HCT116 (cell line): Measurements from ENCODE around the gene GLOD4. TPM values are rescaled to one million over a fixed set of nuclear protein-coding genes. Genes with fewer than 3 reads are reported as not detected.

Source experiments
- ATAC-seq: fragments of 200-7000 bp; cut with Tn5 transposase; 2 replicates; pipeline ENCODE4 v1.9.1; 2020; ENCODE audit warnings: mild to moderate bottlenecking, moderate library complexity
- BruUV-seq: library from RNA; stranded (reverse); fragments of 400-500 nt; replicated peaks from 2 replicates; lab custom pipeline; 2021; lab: Mats Ljungman, UMichigan
- CTCF ChIA-PET: fragments of 300-600 bp; sonication (Branson Sonifier 250); formaldehyde crosslinking; loops from one replicate; lab custom pipeline; 2021; ENCODE audit warnings: antibody characterized with exemption; lab: Charles Lee
- POLR2A ChIA-PET: fragments of 300-600, 350-600 bp; sonication (Branson Sonifier 250); formaldehyde crosslinking; loops from one replicate; lab custom pipeline; 2021; ENCODE audit warnings: antibody characterized with exemption; lab: Charles Lee
- RAD21 ChIA-PET, 2 experiments: fragments of 300-600 bp; sonication (Branson Sonifier 250); formaldehyde crosslinking; loops; one replicate each; lab custom pipeline; 2023; ENCODE audit warnings: low total read pairs in 2 of 2; ENCODE audit not compliant: uncharacterized antibody in 2 of 2, unreplicated experiment in 2 of 2, low non-redundant PET in 1 of 2; lab: Charles Lee
- DNase-seq: peaks from one replicate; pipeline ENCODE4 v3.0.0-alpha.2; 2010; ENCODE audit warnings: low read depth, low spot score
- H2AFZ ChIP-seq: fragments of 200-600 bp; shearing (Covaris generic), sonication (generic); 2 replicates; pipeline ENCODE4 v1.6.1; 2017; ENCODE audit warnings: low read depth, mixed run types, mixed read lengths, antibody characterized with exemption, low read length; ENCODE audit not compliant: poor library complexity, severe bottlenecking
- H3K27ac ChIP-seq: 2 replicates; pipeline ENCODE4 v1.5.1; 2012; ENCODE audit warnings: low read depth, low read length
- H3K27me3 ChIP-seq: fragments of 200-600 bp; sonication (generic); 2 replicates; pipeline ENCODE4 v1.6.1; 2016; ENCODE audit warnings: mixed run types, low read length, mixed read lengths; ENCODE audit not compliant: insufficient read depth
- H3K36me3 ChIP-seq, 2 experiments: fragments of 200-500 bp in 1 of 2; fragments of 200-600 bp in 1 of 2; sonication (Bioruptor generic) in 1 of 2; sonication (generic) in 1 of 2; 2 replicates each; pipeline versions ENCODE4 v1.5.1 to v1.6.1; 2014 to 2016; ENCODE audit warnings: low read length in 2 of 2, inconsistent platforms in 1 of 2, mixed read lengths in 1 of 2, mixed run types in 1 of 2; ENCODE audit not compliant: insufficient read depth in 2 of 2, control insufficient read depth in 1 of 2
- H3K4me1 ChIP-seq, 2 experiments: fragments of 200-600 bp in 1 of 2; sonication (generic) in 1 of 2; 2 replicates each; pipeline versions ENCODE4 v1.5.1 to v1.6.1; 2012 to 2017; ENCODE audit warnings: low read length in 2 of 2, inconsistent platforms in 1 of 2, mild to moderate bottlenecking in 1 of 2, mixed read lengths in 1 of 2, mixed run types in 1 of 2, moderate library complexity in 1 of 2; ENCODE audit not compliant: insufficient read depth in 2 of 2, control insufficient read depth in 1 of 2
- H3K4me2 ChIP-seq: fragments of 200-600 bp; sonication (generic); 2 replicates; pipeline ENCODE4 v1.6.1; 2017; ENCODE audit warnings: mixed run types, low read length, mixed read lengths
- H3K4me3 ChIP-seq, 2 experiments: fragments of 200-600 bp in 1 of 2; sonication (generic) in 1 of 2; replicated peaks in 1 of 2; 2 replicates each; pipeline ENCODE4 v1.5.1; 2011 to 2016; ENCODE audit warnings: low read length in 2 of 2, control low read depth in 1 of 2, low read depth in 1 of 2, mild to moderate bottlenecking in 1 of 2, mixed read lengths in 1 of 2, mixed run types in 1 of 2
- H3K79me2 ChIP-seq: fragments of 200-600 bp; sonication (generic); 2 replicates; pipeline ENCODE4 v1.6.1; 2017; ENCODE audit warnings: mild to moderate bottlenecking, mixed run types, low read length, moderate library complexity, mixed read lengths; ENCODE audit not compliant: insufficient read depth
- H3K9ac ChIP-seq: fragments of 200-600 bp; sonication (generic); 2 replicates; pipeline ENCODE4 v1.6.1; 2016; ENCODE audit warnings: low read length, mixed read lengths
- H3K9me2 ChIP-seq: fragments of 200-600 bp; sonication (generic), shearing (Covaris generic); 2 replicates; pipeline ENCODE4 v1.6.1; 2017; ENCODE audit warnings: mixed run types, mild to moderate bottlenecking, moderate library complexity; ENCODE audit not compliant: insufficient read depth
- H3K9me3 ChIP-seq, 2 experiments: fragments of 200-500 bp in 1 of 2; fragments of 200-600 bp in 1 of 2; sonication (Bioruptor generic) in 1 of 2; sonication (generic) in 1 of 2; 2 replicates each; pipeline ENCODE4 v1.6.1; 2014 to 2017; ENCODE audit warnings: low read length in 2 of 2, mixed read lengths in 2 of 2, inconsistent platforms in 1 of 2, low read depth in 1 of 2, mild to moderate bottlenecking in 1 of 2, mixed run types in 1 of 2, moderate library complexity in 1 of 2; ENCODE audit not compliant: control insufficient read depth in 1 of 2, insufficient read depth in 1 of 2
- H4K20me1 ChIP-seq: fragments of 200-600 bp; sonication (generic), shearing (Covaris generic); 2 replicates; pipeline ENCODE4 v1.6.1; 2017; ENCODE audit warnings: mixed run types, mild to moderate bottlenecking, moderate library complexity; ENCODE audit not compliant: insufficient read depth
- CBX3 ChIP-seq: IDR thresholded peaks from 2 replicates; pipeline ENCODE4 v1.6.1; 2012; ENCODE audit warnings: low read depth
- CEBPB ChIP-seq: IDR thresholded peaks from 2 replicates; pipeline ENCODE4 v1.6.1; 2012; ENCODE audit warnings: low read depth
- CTCF ChIP-seq, 3 experiments: fragments of 200-600 bp in 1 of 3; sonication (generic) in 1 of 3; IDR thresholded peaks in 2 of 3; conservative IDR thresholded peaks in 1 of 3; 2 replicates each; pipeline ENCODE4 v1.5.1; 2012 to 2017; ENCODE audit warnings: low read depth in 2 of 3, low read length in 2 of 3, antibody characterized with exemption in 1 of 3, borderline replicate concordance in 1 of 3, control low read depth in 1 of 3, mild to moderate bottlenecking in 1 of 3, mixed read lengths in 1 of 3, mixed run types in 1 of 3, moderate library complexity in 1 of 3; ENCODE audit not compliant: insufficient read depth in 1 of 3
- EGR1 ChIP-seq: IDR thresholded peaks from 2 replicates; pipeline ENCODE4 v1.6.1; 2012; ENCODE audit warnings: low read depth
- EZH2 ChIP-seq: fragments of 200-600 bp; sonication (generic); IDR thresholded peaks from 2 replicates; pipeline ENCODE4 v1.6.1; 2017; ENCODE audit warnings: antibody characterized with exemption, mixed run types
- JUND ChIP-seq: IDR thresholded peaks from 2 replicates; pipeline ENCODE4 v1.6.1; 2012
- MAX ChIP-seq: IDR thresholded peaks from 2 replicates; pipeline ENCODE4 v1.6.1; 2012
- POLR2A ChIP-seq: IDR thresholded peaks from 2 replicates; pipeline ENCODE4 v1.7.0; 2011; ENCODE audit warnings: borderline replicate concordance; ENCODE audit not compliant: insufficient read depth, insufficient read length; ENCODE audit errors: extremely low read depth
- POLR2AphosphoS5 ChIP-seq: IDR thresholded peaks from 2 replicates; pipeline ENCODE4 v1.6.1; 2011; ENCODE audit warnings: mild to moderate bottlenecking, low read depth, low read length, moderate library complexity
- REST ChIP-seq: IDR thresholded peaks from 2 replicates; pipeline ENCODE4 v1.6.1; 2012; ENCODE audit warnings: low read depth
- SIN3A ChIP-seq: IDR thresholded peaks from 2 replicates; pipeline ENCODE4 v1.6.1; 2012; ENCODE audit warnings: low read depth
- SP1 ChIP-seq: IDR thresholded peaks from 2 replicates; pipeline ENCODE4 v1.6.1; 2012; ENCODE audit warnings: low read depth
- SRF ChIP-seq: IDR thresholded peaks from 2 replicates; pipeline ENCODE4 v1.6.1; 2012; ENCODE audit warnings: low read depth
- YY1 ChIP-seq: IDR thresholded peaks from 2 replicates; pipeline ENCODE4 v1.6.1; 2011; ENCODE audit warnings: low read length, low read depth, moderate library complexity, mild to moderate bottlenecking; ENCODE audit not compliant: insufficient replicate concordance; ENCODE audit errors: extremely low read depth
- ZFX ChIP-seq: fragments of 450-650 bp; IDR thresholded peaks from 2 replicates; pipeline ENCODE4 v1.6.1; 2017
- ZNF274 ChIP-seq: fragments of 200-500 bp; sonication (Bioruptor generic); IDR thresholded peaks from 2 replicates; pipeline ENCODE4 v1.6.1; 2014; ENCODE audit warnings: mild to moderate bottlenecking, low read depth, low read length, inconsistent platforms
- intact Hi-C: fragments of 100-400 bp; cut with micrococcal nuclease; formaldehyde crosslinking; loops from 2 replicates; pipeline ENCODE4 v1.10.0; 2022
- total RNA-seq: library from RNA; stranded (reverse); gene quantifications from one replicate; pipeline ENCODE4 v1.2.1, GENCODE V29; 2021; ENCODE audit not compliant: unreplicated experiment

GLOD4 gene
- total RNA-seq, 1 experiment from 2014 or later = 80.7 TPM

GRCh38 chr17:798246-798645 lies 16.2 kb upstream of the GLOD4 start:
- intact Hi-C loops = no loop called here
- TF ChIP-seq ZFX = no peak
- TF ChIP-seq CTCF (IDR thresholded peaks at IDR 0.05 in 2 of 3, conservative IDR thresholded peaks at IDR 0.05 in 1 of 3; ENCODE audit: borderline replicate concordance in 1 of 3, insufficient read depth in 1 of 3, low read depth in 2 of 3, low read length in 2 of 3) = no peak
- TF ChIP-seq POLR2AphosphoS5 = no peak
- no peak for TF ChIP-seq MAX
- TF ChIP-seq POLR2A = no peak
- TF ChIP-seq SIN3A = no peak
- no peak for TF ChIP-seq ZNF274
- TF ChIP-seq CBX3 = no peak
- no peak for TF ChIP-seq EGR1
- TF ChIP-seq REST = no peak
- TF ChIP-seq CEBPB = no peak
- TF ChIP-seq YY1 = no peak
- no peak for TF ChIP-seq SP1
- no peak for TF ChIP-seq EZH2
- no peak for TF ChIP-seq JUND
- TF ChIP-seq SRF = no peak
- DNase-seq = no peak
- H3K79me2 ChIP-seq = no peaks in the 10 kb centered on the region
- H3K4me2 ChIP-seq = no peak overlapping the region
- H3K9me2 ChIP-seq = no peaks in the 10 kb centered on the region
- no peaks in the 10 kb centered on the region for H3K27me3 ChIP-seq
- H2AFZ ChIP-seq = no peak overlapping the region
- no peak overlapping the region for H3K4me3 ChIP-seq
- H3K27ac ChIP-seq = no peak overlapping the region
- ATAC-seq = no peak
- no peaks in the 10 kb centered on the region for H4K20me1 ChIP-seq
- H3K36me3 ChIP-seq = peaks cover under 1 to 4% of the 10 kb centered on the region in 2 experiments; a peak in 1 of 4 replicates
- ChIA-PET POLR2A (interaction anchor here (1.6 kb wide), 1 partner anchor 182 kb away, joined by 3 read pairs; the partner anchor contains the start of gene NXN), CTCF (interaction anchor here (0.7 to 4.1 kb wide), 3 partner anchors 46 to 183 kb away, joined by 4 to 87 read pairs (median 6); partner anchors contain the start of gene NXN), RAD21 (interaction anchor here in 1 of 2 experiments (0.6 kb wide), 1 partner anchor 183 kb away, joined by 3 read pairs; no protein-coding TSS in a partner anchor)
- H3K4me1 ChIP-seq = peaks cover 0 to 11% of the 10 kb centered on the region in 2 experiments; a peak in 2 of 4 replicates
- no peak overlapping the region for H3K9ac ChIP-seq
- no TSS peak for BruUV-seq
- H3K9me3 ChIP-seq = no peaks in the 10 kb centered on the region
